ENCODE measurements around the gene DDX3X. TPM values are rescaled to one million over a fixed set of nuclear protein-coding genes. Genes with fewer than 3 reads are reported as not detected.

The DDX3X gene
- polyA plus RNA-seq, 1 of the 3 experiments (the other 2 are of a cell fraction), result 30.9 TPM

DNA sequence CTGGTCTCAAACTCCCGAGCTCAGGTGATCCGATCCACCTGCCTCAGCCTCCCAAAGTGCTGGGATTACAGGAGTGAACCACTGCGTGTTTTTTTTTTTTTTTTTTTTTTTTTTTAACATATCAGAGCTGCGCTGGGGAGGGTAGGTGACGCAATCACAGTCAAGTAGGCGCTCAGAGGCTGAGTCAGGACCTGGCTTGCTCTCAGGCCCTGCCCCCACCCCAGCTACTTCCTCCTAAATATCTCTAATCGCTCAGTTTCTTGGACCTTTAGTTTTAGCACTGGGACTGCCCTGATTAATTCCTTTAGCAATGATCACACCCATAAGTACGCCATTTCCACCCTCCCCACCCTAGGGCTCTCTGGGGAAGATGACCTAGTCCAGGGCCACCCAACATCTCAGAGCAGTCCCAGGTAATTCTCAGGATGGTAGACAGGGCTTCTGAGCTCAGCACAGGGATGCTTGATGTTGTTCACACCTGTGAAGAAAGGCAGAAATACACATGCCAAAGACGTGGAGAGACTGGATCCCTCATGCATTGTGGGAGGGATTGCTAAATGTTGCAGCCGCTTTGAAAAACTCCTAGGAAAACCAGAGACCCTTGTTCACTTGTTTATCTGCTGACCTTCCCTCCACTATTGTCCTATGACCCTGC is 50.2 kb downstream of the DDX3X start:
- Histone ChIP-seq H3K4me3 (ENCODE audit: low read depth in 2 of 2, low read length in 1 of 2) (no peak overlapping the region), H3K27ac (ENCODE audit: low read depth in 2 of 2, low read length in 1 of 2) (peak overlapping the region in 1 of 2 experiments; percentile 36; a peak in 2 of 4 replicates), H3K9me3 (no peaks in the 10 kb centered on the region), H3K4me1 (ENCODE audit: control insufficient read depth in 1 of 2, insufficient read depth in 2 of 2, low read depth in 1 of 2, low read length in 1 of 2) (no peaks in the 10 kb centered on the region), H3F3A (replicated peaks; ENCODE audit: insufficient read depth) (no peaks in the 10 kb centered on the region), H3K79me2 (ENCODE audit: insufficient read depth) (no peaks in the 10 kb centered on the region), H3K27me3 (ENCODE audit: insufficient read depth) (no peaks in the 10 kb centered on the region), H3K4me2 (no peak overlapping the region), H3K36me3 (replicated peaks in 1 of 2; ENCODE audit: control insufficient read depth in 1 of 2, insufficient read depth in 2 of 2, low read length in 1 of 2) (no peaks in the 10 kb centered on the region), H2AFZ (ENCODE audit: low read depth) (peak overlapping the region; percentile 74), H3K9me2 (no peaks in the 10 kb centered on the region), H4K20me1 (ENCODE audit: insufficient read depth) (no peaks in the 10 kb centered on the region), H3K9ac (no peak overlapping the region)
- TF ChIP-seq NFIC (IDR thresholded peaks at IDR 0.05; ENCODE audit: borderline replicate concordance) (peak; percentile 60), PBX3 (IDR thresholded peaks at IDR 0.05) (0 out of 2 replicates have a peak, but pooled peaks have one; percentile 5), FOSL2 (IDR thresholded peaks at IDR 0.05; ENCODE audit: borderline replicate concordance, low read depth) (peak; percentile 35; the same call in 1 of the 2 replicates), GATA2 (CRISPR knock-in tag; IDR thresholded peaks at IDR 0.05) (no peak), JUND (IDR thresholded peaks at IDR 0.05) (peak; percentile 30; the same call in 1 of the 2 replicates), TAF1 (IDR thresholded peaks at IDR 0.05; ENCODE audit: borderline replicate concordance, low read depth, low read length) (no peak), CHD2 (IDR thresholded peaks at IDR 0.05; ENCODE audit: low read length, partially characterized antibody) (no peak), MEF2A (IDR thresholded peaks at IDR 0.05; ENCODE audit: borderline replicate concordance, low read depth) (no peak), RAD21 (IDR thresholded peaks at IDR 0.05; ENCODE audit: low read length) (no peak), EP300 (IDR thresholded peaks at IDR 0.05; ENCODE audit: borderline replicate concordance in 1 of 2, low read depth in 1 of 2, low read length in 1 of 2) (no peak)
- TF ChIP-seq, protein P1, sequence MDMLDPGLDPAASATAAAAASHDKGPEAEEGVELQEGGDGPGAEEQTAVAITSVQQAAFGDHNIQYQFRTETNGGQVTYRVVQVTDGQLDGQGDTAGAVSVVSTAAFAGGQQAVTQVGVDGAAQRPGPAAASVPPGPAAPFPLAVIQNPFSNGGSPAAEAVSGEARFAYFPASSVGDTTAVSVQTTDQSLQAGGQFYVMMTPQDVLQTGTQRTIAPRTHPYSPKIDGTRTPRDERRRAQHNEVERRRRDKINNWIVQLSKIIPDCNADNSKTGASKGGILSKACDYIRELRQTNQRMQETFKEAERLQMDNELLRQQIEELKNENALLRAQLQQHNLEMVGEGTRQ (IDR thresholded peaks at IDR 0.05; ENCODE audit: borderline replicate concordance, low read depth, low read length), result no peak
- TF ChIP-seq, protein P2, sequence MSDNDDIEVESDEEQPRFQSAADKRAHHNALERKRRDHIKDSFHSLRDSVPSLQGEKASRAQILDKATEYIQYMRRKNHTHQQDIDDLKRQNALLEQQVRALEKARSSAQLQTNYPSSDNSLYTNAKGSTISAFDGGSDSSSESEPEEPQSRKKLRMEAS (IDR thresholded peaks at IDR 0.05; ENCODE audit: low read depth), result no peak
- TF ChIP-seq, protein P3, sequence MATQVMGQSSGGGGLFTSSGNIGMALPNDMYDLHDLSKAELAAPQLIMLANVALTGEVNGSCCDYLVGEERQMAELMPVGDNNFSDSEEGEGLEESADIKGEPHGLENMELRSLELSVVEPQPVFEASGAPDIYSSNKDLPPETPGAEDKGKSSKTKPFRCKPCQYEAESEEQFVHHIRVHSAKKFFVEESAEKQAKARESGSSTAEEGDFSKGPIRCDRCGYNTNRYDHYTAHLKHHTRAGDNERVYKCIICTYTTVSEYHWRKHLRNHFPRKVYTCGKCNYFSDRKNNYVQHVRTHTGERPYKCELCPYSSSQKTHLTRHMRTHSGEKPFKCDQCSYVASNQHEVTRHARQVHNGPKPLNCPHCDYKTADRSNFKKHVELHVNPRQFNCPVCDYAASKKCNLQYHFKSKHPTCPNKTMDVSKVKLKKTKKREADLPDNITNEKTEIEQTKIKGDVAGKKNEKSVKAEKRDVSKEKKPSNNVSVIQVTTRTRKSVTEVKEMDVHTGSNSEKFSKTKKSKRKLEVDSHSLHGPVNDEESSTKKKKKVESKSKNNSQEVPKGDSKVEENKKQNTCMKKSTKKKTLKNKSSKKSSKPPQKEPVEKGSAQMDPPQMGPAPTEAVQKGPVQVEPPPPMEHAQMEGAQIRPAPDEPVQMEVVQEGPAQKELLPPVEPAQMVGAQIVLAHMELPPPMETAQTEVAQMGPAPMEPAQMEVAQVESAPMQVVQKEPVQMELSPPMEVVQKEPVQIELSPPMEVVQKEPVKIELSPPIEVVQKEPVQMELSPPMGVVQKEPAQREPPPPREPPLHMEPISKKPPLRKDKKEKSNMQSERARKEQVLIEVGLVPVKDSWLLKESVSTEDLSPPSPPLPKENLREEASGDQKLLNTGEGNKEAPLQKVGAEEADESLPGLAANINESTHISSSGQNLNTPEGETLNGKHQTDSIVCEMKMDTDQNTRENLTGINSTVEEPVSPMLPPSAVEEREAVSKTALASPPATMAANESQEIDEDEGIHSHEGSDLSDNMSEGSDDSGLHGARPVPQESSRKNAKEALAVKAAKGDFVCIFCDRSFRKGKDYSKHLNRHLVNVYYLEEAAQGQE (IDR thresholded peaks at IDR 0.05; ENCODE audit: low read depth, low read length), result no peak
- ChIA-PET POLR2A (no interaction called here), CTCF (no interaction called here)
- WGBS (ENCODE audit: low lambda C conversion rate), result 37% methylated on average over 10 of the region's 10 CpGs
- DNase-seq, result no peak
